OCI-LY3 (cell line): ENCODE data around the gene XRN1.

Experiments used
- H2AFZ ChIP-seq: fragments of 200-600, 300-600 bp; shearing (Covaris generic); 2 replicates; pipeline ENCODE4 v1.6.0; 2014; ENCODE audit warnings: antibody characterized with exemption, low read depth, low read length
- H3K27ac ChIP-seq: fragments of 200-600, 300-600 bp; sonication (generic); 2 replicates; pipeline ENCODE4 v1.5.1; 2014; ENCODE audit warnings: mild to moderate bottlenecking, low read length, moderate library complexity, mixed read lengths
- H3K27me3 ChIP-seq: fragments of 200-600, 300-600 bp; sonication (generic); 2 replicates; pipeline ENCODE4 v1.6.1; 2014; ENCODE audit warnings: low read depth, low read length, mixed read lengths
- H3K36me3 ChIP-seq: fragments of 200-600, 300-600 bp; sonication (generic); replicated peaks from 2 replicates; pipeline ENCODE3; 2014; ENCODE audit warnings: low read depth, low read length, mixed read lengths
- H3K4me1 ChIP-seq: fragments of 300-600, 200-600 bp; sonication (generic); 2 replicates; pipeline ENCODE4 v1.6.1; 2014; ENCODE audit warnings: low read length, mixed read lengths
- H3K4me2 ChIP-seq: fragments of 200-600, 300-600 bp; sonication (generic); 2 replicates; pipeline ENCODE4 v1.6.1; 2014; ENCODE audit warnings: low read length, mixed read lengths
- H3K4me3 ChIP-seq: fragments of 300-600, 200-600 bp; sonication (generic); 2 replicates; pipeline ENCODE4 v1.5.1; 2014; ENCODE audit warnings: antibody characterized with exemption, mild to moderate bottlenecking, low read length, moderate library complexity
- H3K79me2 ChIP-seq: fragments of 300-600, 200-600 bp; shearing (Covaris generic); 2 replicates; pipeline ENCODE4 v1.6.1; 2014; ENCODE audit warnings: mild to moderate bottlenecking, low read length, mixed read lengths
- H3K9ac ChIP-seq: fragments of 300-600, 200-600 bp; shearing (Covaris generic); 2 replicates; pipeline ENCODE4 v1.6.0; 2014; ENCODE audit warnings: mild to moderate bottlenecking, low read length, moderate library complexity
- H3K9me3 ChIP-seq: fragments of 200-600, 300-600 bp; shearing (Covaris generic); 2 replicates; pipeline ENCODE4 v1.6.1; 2014; ENCODE audit warnings: low read length, mixed read lengths; ENCODE audit not compliant: insufficient read depth
- H4K20me1 ChIP-seq: fragments of 200-600, 300-600 bp; sonication (generic); 2 replicates; pipeline ENCODE4 v1.6.1; 2016; ENCODE audit warnings: low read length, mixed read lengths; ENCODE audit not compliant: insufficient read depth
- EZH2phosphoT487 ChIP-seq: fragments of 200-600 bp; shearing (Covaris generic); IDR thresholded peaks from 2 replicates; pipeline ENCODE4 v1.6.1; 2018; ENCODE audit warnings: antibody characterized with exemption, mixed run types, low read depth
- TF ChIP-seq, protein P1 (sequence below): fragments of 200-600, 300-600 bp; sonication (generic); IDR thresholded peaks from 2 replicates; pipeline ENCODE4 v1.5.1; 2014; ENCODE audit warnings: antibody characterized with exemption, low read length, low read depth

XRN1 gene

DNA sequence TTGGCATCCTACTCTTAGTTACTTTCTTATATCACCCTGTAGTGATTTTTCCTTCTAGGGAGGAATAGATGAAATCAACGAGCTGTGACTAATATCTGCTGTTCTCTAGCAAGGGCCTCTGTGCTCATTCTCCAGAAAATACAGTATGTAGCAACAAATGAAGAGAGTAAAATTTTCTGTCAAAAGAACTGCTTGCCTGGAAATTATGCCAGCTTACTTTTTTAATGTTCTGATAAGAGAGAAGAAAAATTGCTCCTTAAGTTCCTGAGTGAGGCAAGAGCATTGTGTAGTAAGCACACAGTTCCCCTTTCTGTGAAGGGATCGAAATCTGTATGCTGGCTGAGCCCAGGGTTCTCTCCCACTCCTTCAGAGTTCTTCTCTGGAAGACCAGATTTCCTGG lies 171.1 kb downstream of the XRN1 start:
- H2AFZ ChIP-seq: no peak overlapping the region
- H3K27me3 ChIP-seq: no peaks in the 10 kb centered on the region
- no peaks in the 10 kb centered on the region for H4K20me1 ChIP-seq
- H3K4me2 ChIP-seq: no peak overlapping the region
- H3K4me3 ChIP-seq: no peak overlapping the region
- H3K4me1 ChIP-seq: peaks cover 2% of the 10 kb centered on the region; the same call in 1 of the 2 replicates
- H3K27ac ChIP-seq: no peak overlapping the region
- no peaks in the 10 kb centered on the region for H3K36me3 ChIP-seq
- H3K79me2 ChIP-seq: no peaks in the 10 kb centered on the region
- TF ChIP-seq, protein P1, sequence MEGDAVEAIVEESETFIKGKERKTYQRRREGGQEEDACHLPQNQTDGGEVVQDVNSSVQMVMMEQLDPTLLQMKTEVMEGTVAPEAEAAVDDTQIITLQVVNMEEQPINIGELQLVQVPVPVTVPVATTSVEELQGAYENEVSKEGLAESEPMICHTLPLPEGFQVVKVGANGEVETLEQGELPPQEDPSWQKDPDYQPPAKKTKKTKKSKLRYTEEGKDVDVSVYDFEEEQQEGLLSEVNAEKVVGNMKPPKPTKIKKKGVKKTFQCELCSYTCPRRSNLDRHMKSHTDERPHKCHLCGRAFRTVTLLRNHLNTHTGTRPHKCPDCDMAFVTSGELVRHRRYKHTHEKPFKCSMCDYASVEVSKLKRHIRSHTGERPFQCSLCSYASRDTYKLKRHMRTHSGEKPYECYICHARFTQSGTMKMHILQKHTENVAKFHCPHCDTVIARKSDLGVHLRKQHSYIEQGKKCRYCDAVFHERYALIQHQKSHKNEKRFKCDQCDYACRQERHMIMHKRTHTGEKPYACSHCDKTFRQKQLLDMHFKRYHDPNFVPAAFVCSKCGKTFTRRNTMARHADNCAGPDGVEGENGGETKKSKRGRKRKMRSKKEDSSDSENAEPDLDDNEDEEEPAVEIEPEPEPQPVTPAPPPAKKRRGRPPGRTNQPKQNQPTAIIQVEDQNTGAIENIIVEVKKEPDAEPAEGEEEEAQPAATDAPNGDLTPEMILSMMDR: no peak
- TF ChIP-seq EZH2phosphoT487: no peak
- H3K9me3 ChIP-seq: no peaks in the 10 kb centered on the region
- H3K9ac ChIP-seq: no peak overlapping the region

DNA sequence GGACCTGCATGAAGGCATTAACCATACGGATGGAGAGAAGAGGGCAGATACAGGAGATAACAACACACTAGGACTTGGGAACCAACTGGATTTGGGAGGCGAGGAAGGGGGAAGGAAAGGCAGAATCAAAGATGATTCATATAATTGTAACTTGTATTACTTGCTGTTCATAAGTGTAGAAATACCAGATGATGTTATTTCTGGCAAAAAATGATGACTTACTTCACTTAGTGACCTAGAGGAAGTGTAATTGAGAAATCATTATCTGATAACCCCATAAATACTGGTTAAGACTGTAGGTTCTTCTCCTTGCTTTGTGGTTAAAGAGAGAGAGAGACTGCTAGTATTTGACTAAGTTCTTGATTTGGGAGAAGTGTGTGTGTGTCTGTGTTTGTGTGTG lies 172.0 kb downstream of the XRN1 start:
- Histone ChIP-seq H3K9ac (no peak overlapping the region), H3K27ac (no peak overlapping the region), H3K79me2 (no peaks in the 10 kb centered on the region), H3K4me1 (peaks cover 2% of the 10 kb centered on the region; the same call in 1 of the 2 replicates), H3K27me3 (no peaks in the 10 kb centered on the region), H4K20me1 (no peaks in the 10 kb centered on the region), H3K4me3 (no peak overlapping the region), H3K9me3 (no peaks in the 10 kb centered on the region), H3K36me3 (no peaks in the 10 kb centered on the region), H3K4me2 (no peak overlapping the region), H2AFZ (no peak overlapping the region)
- TF ChIP-seq, protein P1: no peak
- no peak for TF ChIP-seq EZH2phosphoT487

DNA sequence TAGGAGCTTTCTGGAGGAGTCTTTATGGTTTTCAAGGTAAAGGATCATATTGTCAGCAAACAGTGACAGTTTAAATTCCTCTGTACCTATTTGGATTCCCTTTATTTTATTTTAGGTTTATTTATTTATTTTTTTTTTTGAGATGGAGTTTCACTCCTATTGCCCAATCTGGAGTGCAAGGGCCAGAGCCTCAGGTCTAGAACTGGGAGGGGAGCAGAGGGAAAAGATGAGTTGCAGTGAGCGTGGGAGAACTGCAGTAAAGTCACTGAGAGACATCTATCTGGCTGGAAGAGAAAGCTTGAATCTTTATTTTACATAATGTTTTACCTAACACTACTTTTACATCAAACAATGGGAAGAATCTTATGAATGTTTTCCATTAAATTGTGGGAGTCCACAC lies 172.9 kb downstream of the XRN1 start:
- H4K20me1 ChIP-seq: no peaks in the 10 kb centered on the region
- TF ChIP-seq EZH2phosphoT487: no peak
- TF ChIP-seq, protein P1: no peak
- no peak overlapping the region for H2AFZ ChIP-seq
- H3K4me2 ChIP-seq: no peak overlapping the region
- no peaks in the 10 kb centered on the region for H3K9me3 ChIP-seq
- H3K9ac ChIP-seq: no peak overlapping the region
- H3K79me2 ChIP-seq: no peaks in the 10 kb centered on the region
- H3K4me1 ChIP-seq: peaks cover 2% of the 10 kb centered on the region; the same call in 1 of the 2 replicates
- H3K27ac ChIP-seq: no peak overlapping the region
- no peaks in the 10 kb centered on the region for H3K27me3 ChIP-seq
- H3K4me3 ChIP-seq: no peak overlapping the region
- no peaks in the 10 kb centered on the region for H3K36me3 ChIP-seq

DNA sequence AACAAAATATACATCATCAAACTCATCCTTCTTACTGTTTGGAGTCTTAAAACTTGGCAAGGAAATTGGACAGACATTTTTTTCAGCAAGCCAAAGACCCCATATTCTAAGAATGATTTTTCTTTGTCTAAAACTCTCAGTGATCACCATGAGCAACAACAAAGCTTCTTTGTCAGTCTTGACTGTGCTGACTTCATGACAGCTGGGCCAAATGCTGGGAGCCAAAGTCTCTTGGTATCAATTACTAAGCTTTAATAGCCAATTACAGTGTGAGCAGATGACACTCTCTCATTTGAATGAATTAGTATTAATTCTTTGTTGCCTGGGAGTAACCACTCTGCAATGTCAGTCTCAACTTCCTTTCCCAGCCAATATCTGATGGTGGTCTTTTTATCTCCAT lies 174.3 kb downstream of the XRN1 start:
- TF ChIP-seq, protein P1: no peak
- no peak for TF ChIP-seq EZH2phosphoT487
- H3K27me3 ChIP-seq: no peaks in the 10 kb centered on the region
- no peak overlapping the region for H2AFZ ChIP-seq
- no peaks in the 10 kb centered on the region for H3K36me3 ChIP-seq
- no peaks in the 10 kb centered on the region for H3K4me1 ChIP-seq
- H3K9ac ChIP-seq: no peak overlapping the region
- no peaks in the 10 kb centered on the region for H4K20me1 ChIP-seq
- H3K9me3 ChIP-seq: no peaks in the 10 kb centered on the region
- H3K4me3 ChIP-seq: no peak overlapping the region
- H3K27ac ChIP-seq: no peak overlapping the region
- H3K4me2 ChIP-seq: no peak overlapping the region
- no peaks in the 10 kb centered on the region for H3K79me2 ChIP-seq
